IgD-negative memory B cell (primary cell): Measurements from ENCODE around the gene YIPF2. TPM values are rescaled to one million over a fixed set of nuclear protein-coding genes. Genes with fewer than 3 reads are reported as not detected.
A peak's percentile ranks its signal among the peaks of the same experiment; 100 is the strongest.
"Not testable (repeated sequence)": the region's sequence is repeated elsewhere in the genome, so short reads cannot be mapped to it uniquely, and the experiment has no call there.

Experiments
- H3K27ac Mint-ChIP-seq, 3 donors: one replicate each; pipeline ENCODE4 v1.8.0; 2020 to 2022; ENCODE audit warnings: mild to moderate bottlenecking in 3 of 3, mixed read lengths in 3 of 3, moderate library complexity in 1 of 3
- H3K27me3 Mint-ChIP-seq: one replicate; pipeline ENCODE4 v1.8.0; 2021; ENCODE audit warnings: mixed read lengths
- H3K36me3 Mint-ChIP-seq: one replicate; pipeline ENCODE4 v1.8.0; 2020; ENCODE audit warnings: mild to moderate bottlenecking, mixed read lengths
- H3K4me1 Mint-ChIP-seq, 3 donors: one replicate each; pipeline ENCODE4 v1.8.0; 2020 to 2022; ENCODE audit warnings: mixed read lengths in 3 of 3, mild to moderate bottlenecking in 1 of 3
- H3K4me3 Mint-ChIP-seq, 4 donors: one replicate each; pipeline ENCODE4 v1.8.0; 2020 to 2022; ENCODE audit warnings: mild to moderate bottlenecking in 4 of 4, mixed read lengths in 4 of 4, moderate library complexity in 3 of 4
- H3K9me3 Mint-ChIP-seq, 3 donors: one replicate each; pipeline ENCODE4 v1.8.0; 2020 to 2021; ENCODE audit warnings: mixed read lengths in 3 of 3, mild to moderate bottlenecking in 1 of 3
- polyA plus RNA-seq: library from polyadenylated mRNA; unstranded; fragments of 300-500 nt; fragmentation: Illumina TruSeq; gene quantifications from one replicate; pipeline ENCODE4 v1.2.3, GENCODE V29; 2021

Gene YIPF2
- polyA plus RNA-seq, 1 donor from 2014 or later: 10.2 TPM

- Mint-ChIP-seq H3K4me1 (peaks cover 14 to 19% (median 17%) of the 10 kb centered on the region in 3 donors), H3K27ac (no peak overlapping the region), H3K4me3 (no peak overlapping the region), H3K9me3 (no peaks in the 10 kb centered on the region), H3K36me3 (no peaks in the 10 kb centered on the region), H3K27me3 (no peaks in the 10 kb centered on the region)
Observed at GRCh38 chr19:10882108-10882457, 46.4 kb downstream of the YIPF2 start.

GRCh38 chr19:10881403-10882107 lies 46.9 kb downstream of the YIPF2 start:
- Mint-ChIP-seq H3K4me1 (peaks cover 18 to 23% (median 21%) of the 10 kb centered on the region in 3 donors), H3K4me3 (no peak overlapping the region), H3K9me3 (no peaks in the 10 kb centered on the region), H3K27me3 (no peaks in the 10 kb centered on the region), H3K36me3 (no peaks in the 10 kb centered on the region), H3K27ac (no peak overlapping the region)

GRCh38 chr19:10878253-10878652 lies 50.2 kb downstream of the YIPF2 start:
- Mint-ChIP-seq H3K36me3 (peaks cover 4% of the 10 kb centered on the region), H3K4me3 (peak overlapping the region; percentile 56 to 90 (median 81)), H3K4me1 (peaks cover 23 to 29% (median 24%) of the 10 kb centered on the region in 3 donors), H3K9me3 (no peaks in the 10 kb centered on the region), H3K27ac (peak overlapping the region; percentile 86 to 90 (median 88)), H3K27me3 (no peaks in the 10 kb centered on the region)

GRCh38 chr19:10877608-10878007 lies 50.8 kb downstream of the YIPF2 start:
- not testable (repeated sequence) for H3K27me3 Mint-ChIP-seq, H3K36me3 Mint-ChIP-seq, H3K9me3 Mint-ChIP-seq
- Mint-ChIP-seq H3K4me1 (peaks cover 27 to 35% (median 28%) of the 10 kb centered on the region in 3 donors), H3K27ac (peak overlapping the region in 2 of 3 donors; percentile 86 to 88), H3K4me3 (peak overlapping the region in 3 of 4 donors; percentile 76 to 90 (median 77))

GRCh38 chr19:10876459-10877240 lies 51.8 kb downstream of the YIPF2 start:
- H3K27ac Mint-ChIP-seq: peak overlapping the region; percentile 61 to 85 (median 80)
- H3K9me3 Mint-ChIP-seq: no peaks in the 10 kb centered on the region
- H3K4me1 Mint-ChIP-seq: peaks cover 28 to 36% (median 30%) of the 10 kb centered on the region in 3 donors
- peaks cover 4% of the 10 kb centered on the region for H3K36me3 Mint-ChIP-seq
- peak overlapping the region; percentile 30 to 80 (median 70) for H3K4me3 Mint-ChIP-seq
- no peaks in the 10 kb centered on the region for H3K27me3 Mint-ChIP-seq

GRCh38 chr19:10874024-10874423 lies 54.4 kb downstream of the YIPF2 start:
- Mint-ChIP-seq H3K27me3 (no peaks in the 10 kb centered on the region), H3K27ac (peak overlapping the region; percentile 60 to 89 (median 89))

GRCh38 chr19:10872546-10873107 lies 55.8 kb downstream of the YIPF2 start:
- H3K9me3 Mint-ChIP-seq: no peaks in the 10 kb centered on the region
- H3K36me3 Mint-ChIP-seq: peaks cover 4% of the 10 kb centered on the region
- peaks cover 21 to 34% (median 25%) of the 10 kb centered on the region in 3 donors for H3K4me1 Mint-ChIP-seq
- H3K27me3 Mint-ChIP-seq: no peaks in the 10 kb centered on the region
- H3K27ac Mint-ChIP-seq: peak overlapping the region; percentile 61 to 83 (median 78)
- peak overlapping the region; percentile 80 to 93 (median 86) for H3K4me3 Mint-ChIP-seq

More at GRCh38 chr19:10874024-10874423, 54.4 kb downstream of the YIPF2 start:
- Mint-ChIP-seq H3K4me1 (peaks cover 23 to 37% (median 28%) of the 10 kb centered on the region in 3 donors), H3K36me3 (peaks cover 4% of the 10 kb centered on the region), H3K9me3 (no peaks in the 10 kb centered on the region), H3K4me3 (peak overlapping the region; percentile 66 to 91 (median 86))

Other genes with a start within 250 kb of the YIPF2 start
- gene QTRT1, start 227.2 kb downstream of the YIPF2 start, polyA plus RNA-seq: 53.5 TPM
- gene DNM2, start 210.6 kb downstream of the YIPF2 start, polyA plus RNA-seq: 109 TPM
- gene TMED1, start 92.4 kb downstream of the YIPF2 start, polyA plus RNA-seq: 26.9 TPM
- gene C19orf38, start 80.2 kb downstream of the YIPF2 start, polyA plus RNA-seq: 6.5 TPM
- 1.4 TPM for gene CARM1, start 57.1 kb downstream of the YIPF2 start, polyA plus RNA-seq
- 31.1 TPM for gene TIMM29, start 172 bp upstream of the YIPF2 start, polyA plus RNA-seq
- 18.5 TPM for gene SMARCA4, start 32.4 kb upstream of the YIPF2 start, polyA plus RNA-seq
- 3.3 TPM for gene LDLR, start 160.8 kb upstream of the YIPF2 start, polyA plus RNA-seq
- gene SPC24, start 227.1 kb upstream of the YIPF2 start, polyA plus RNA-seq: not detected